ENCODE measurements around the gene U2AF1L4. TPM values are rescaled to one million over a fixed set of nuclear protein-coding genes. Genes with fewer than 3 reads are reported as not detected.

U2AF1L4 gene
- total RNA-seq, 2 experiments from 2014 or later, result 16.1 to 35.2 TPM

DNA sequence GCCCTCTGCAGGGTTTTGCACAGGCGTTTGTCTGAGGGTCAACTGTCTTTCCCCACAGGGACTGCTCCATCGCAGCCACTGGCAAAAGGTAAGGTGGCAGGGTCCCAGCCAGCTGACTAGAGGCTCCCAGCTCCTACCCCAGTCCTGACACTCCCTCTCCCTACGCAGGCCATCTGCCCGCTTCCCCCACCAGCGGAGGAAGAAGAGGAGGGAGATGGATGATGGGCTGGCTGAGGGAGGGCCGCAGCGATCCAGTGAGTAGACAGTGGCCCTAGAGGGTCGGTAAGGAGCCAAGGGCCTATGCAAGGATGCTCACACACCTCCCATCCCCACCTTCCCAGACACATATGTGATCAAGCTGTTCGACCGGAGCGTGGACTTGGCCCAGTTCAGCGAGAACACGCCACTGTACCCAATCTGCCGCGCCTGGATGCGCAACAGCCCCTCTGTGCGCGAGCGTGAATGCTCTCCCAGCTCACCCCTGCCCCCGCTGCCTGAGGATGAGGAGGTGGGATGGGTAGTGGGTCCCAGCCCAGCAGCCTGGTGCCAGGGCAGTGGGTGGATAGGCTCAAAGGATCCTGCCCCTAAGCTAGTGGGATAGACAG, 7.6 kb upstream of the U2AF1L4 start:
- intact Hi-C loops (cut with micrococcal nuclease; ENCODE audit: unreplicated experiment), result no loop called here
- no peak for DNase-seq (ENCODE audit: low spot score)
- ChIA-PET POLR2A (no interaction called here), CTCF (ENCODE audit: unreplicated experiment) (no interaction called here)
- H3K9me2 ChIP-seq (ENCODE audit: insufficient read depth, low read length), result no peaks in the 10 kb centered on the region
- H4K20me1 ChIP-seq (ENCODE audit: insufficient read depth, low read length), result no peaks in the 10 kb centered on the region
- no peaks in the 10 kb centered on the region for H3K9me3 ChIP-seq (ENCODE audit: low read length)
- no peak overlapping the region for H3K4me2 ChIP-seq (ENCODE audit: low read length)
- no peak overlapping the region for H3K27ac ChIP-seq (ENCODE audit: low read depth, low read length, poor library complexity, severe bottlenecking)
- H3K4me3 ChIP-seq (ENCODE audit: low read depth, low read length, poor library complexity, severe bottlenecking), result no peak overlapping the region
- BruUV-seq (replicated peaks), result no TSS peak
- no peaks in the 10 kb centered on the region for H3K36me3 ChIP-seq (ENCODE audit: insufficient read depth, low read length)
- TF ChIP-seq EZH2phosphoT487 (IDR thresholded peaks at IDR 0.05; ENCODE audit: borderline replicate concordance, low read depth, low read length), result no peak
- TF ChIP-seq, protein P1, sequence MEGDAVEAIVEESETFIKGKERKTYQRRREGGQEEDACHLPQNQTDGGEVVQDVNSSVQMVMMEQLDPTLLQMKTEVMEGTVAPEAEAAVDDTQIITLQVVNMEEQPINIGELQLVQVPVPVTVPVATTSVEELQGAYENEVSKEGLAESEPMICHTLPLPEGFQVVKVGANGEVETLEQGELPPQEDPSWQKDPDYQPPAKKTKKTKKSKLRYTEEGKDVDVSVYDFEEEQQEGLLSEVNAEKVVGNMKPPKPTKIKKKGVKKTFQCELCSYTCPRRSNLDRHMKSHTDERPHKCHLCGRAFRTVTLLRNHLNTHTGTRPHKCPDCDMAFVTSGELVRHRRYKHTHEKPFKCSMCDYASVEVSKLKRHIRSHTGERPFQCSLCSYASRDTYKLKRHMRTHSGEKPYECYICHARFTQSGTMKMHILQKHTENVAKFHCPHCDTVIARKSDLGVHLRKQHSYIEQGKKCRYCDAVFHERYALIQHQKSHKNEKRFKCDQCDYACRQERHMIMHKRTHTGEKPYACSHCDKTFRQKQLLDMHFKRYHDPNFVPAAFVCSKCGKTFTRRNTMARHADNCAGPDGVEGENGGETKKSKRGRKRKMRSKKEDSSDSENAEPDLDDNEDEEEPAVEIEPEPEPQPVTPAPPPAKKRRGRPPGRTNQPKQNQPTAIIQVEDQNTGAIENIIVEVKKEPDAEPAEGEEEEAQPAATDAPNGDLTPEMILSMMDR (conservative IDR thresholded peaks at IDR 0.05; ENCODE audit: low read length), result no peak
- no peaks in the 10 kb centered on the region for H3K79me2 ChIP-seq (ENCODE audit: insufficient read depth, low read depth, low read length)
- peaks cover 15% of the 10 kb centered on the region for H3K4me1 ChIP-seq (ENCODE audit: insufficient read depth, low read length, poor library complexity, severe bottlenecking)
- H2AFZ ChIP-seq (ENCODE audit: low read length), result no peak overlapping the region

DNA sequence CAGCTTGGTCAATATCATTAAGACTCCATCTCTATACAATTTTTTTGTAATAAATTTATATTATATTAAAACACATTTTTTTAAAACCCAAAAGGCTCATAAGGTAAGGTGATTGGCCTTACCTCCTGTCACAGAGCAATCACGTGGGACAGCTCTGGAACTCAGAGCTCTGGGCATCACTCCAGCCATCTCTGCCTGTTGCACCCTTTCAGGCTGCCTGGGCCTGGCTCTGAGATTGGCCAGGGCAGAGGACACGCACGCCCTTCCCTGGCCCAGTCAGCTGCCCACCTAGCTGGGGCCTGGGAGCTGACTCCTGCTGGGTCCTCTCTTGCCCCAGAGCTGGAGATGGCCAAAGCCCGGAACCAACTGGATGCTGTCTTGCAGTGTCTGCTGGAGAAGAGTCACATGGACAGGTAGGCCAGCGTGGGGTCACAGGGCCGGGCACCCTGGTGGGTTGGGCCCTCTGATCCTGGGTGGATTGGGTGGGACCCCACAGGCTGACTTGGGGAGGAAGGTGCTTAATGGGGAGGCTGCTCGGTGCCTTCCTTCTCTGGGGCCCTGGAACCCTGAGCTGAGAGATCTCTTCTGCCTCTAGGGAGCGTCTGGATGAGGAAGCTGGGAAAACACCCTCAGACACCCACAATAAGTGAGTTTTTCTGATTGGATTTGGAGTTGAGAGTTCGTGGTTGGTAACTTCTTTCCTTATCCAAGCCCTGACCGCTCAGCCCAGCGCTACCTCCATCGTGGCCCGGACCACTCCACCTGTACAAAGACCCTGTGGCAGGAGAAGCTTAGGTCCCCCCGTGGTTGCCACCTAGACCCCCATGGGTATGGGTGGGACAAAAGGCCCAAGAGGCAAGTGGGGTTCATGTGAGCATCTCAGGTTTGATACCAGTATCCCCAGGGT, 6.9 kb upstream of the U2AF1L4 start:
- H3K27ac ChIP-seq (ENCODE audit: low read depth, low read length, poor library complexity, severe bottlenecking), result no peak overlapping the region
- peaks cover 17% of the 10 kb centered on the region for H3K4me1 ChIP-seq (ENCODE audit: insufficient read depth, low read length, poor library complexity, severe bottlenecking)
- intact Hi-C loops (cut with micrococcal nuclease; ENCODE audit: unreplicated experiment), result no loop called here
- POLR2A ChIA-PET, result no interaction called here
- no peaks in the 10 kb centered on the region for H3K9me2 ChIP-seq (ENCODE audit: insufficient read depth, low read length)
- TF ChIP-seq, protein P1 (conservative IDR thresholded peaks at IDR 0.05; ENCODE audit: low read length), result no peak
- no peak for TF ChIP-seq EZH2phosphoT487 (IDR thresholded peaks at IDR 0.05; ENCODE audit: borderline replicate concordance, low read depth, low read length)
- H2AFZ ChIP-seq (ENCODE audit: low read length), result no peak overlapping the region
- H3K9me3 ChIP-seq (ENCODE audit: low read length), result no peaks in the 10 kb centered on the region
- peaks cover 5% of the 10 kb centered on the region; the same call in 1 of the 2 replicates for H3K79me2 ChIP-seq (ENCODE audit: insufficient read depth, low read depth, low read length)
- no TSS peak for BruUV-seq (replicated peaks)
- H4K20me1 ChIP-seq (ENCODE audit: insufficient read depth, low read length), result no peaks in the 10 kb centered on the region
- H3K36me3 ChIP-seq (ENCODE audit: insufficient read depth, low read length), result no peaks in the 10 kb centered on the region; the same call in 1 of the 2 replicates
- H3K4me3 ChIP-seq (ENCODE audit: low read depth, low read length, poor library complexity, severe bottlenecking), result no peak overlapping the region
- CTCF ChIA-PET (ENCODE audit: unreplicated experiment), result no interaction called here
- no peak for DNase-seq (ENCODE audit: low spot score)
- no peak overlapping the region for H3K4me2 ChIP-seq (ENCODE audit: low read length)

DNA sequence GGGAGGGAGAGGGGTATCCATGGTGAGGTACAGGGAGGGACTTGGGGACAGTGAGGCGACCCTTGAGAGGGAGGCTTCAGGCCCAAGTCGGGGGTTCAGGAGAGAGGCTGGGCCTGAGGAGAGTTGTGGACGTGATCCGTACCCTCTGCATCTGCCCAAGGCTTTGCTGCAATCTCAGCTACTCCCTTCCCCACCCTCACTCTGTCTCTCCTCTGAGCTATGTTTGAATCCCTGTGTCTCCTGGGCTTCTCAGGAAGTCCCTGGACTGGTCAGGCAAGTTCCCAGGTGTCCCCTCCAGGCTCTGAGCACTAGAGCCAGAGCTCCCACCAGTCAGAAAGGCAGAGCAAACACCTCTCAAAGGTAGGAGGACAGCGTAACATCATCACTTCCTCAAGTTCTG, 4.9 kb upstream of the U2AF1L4 start:
- no TSS peak for BruUV-seq (replicated peaks)

More for the DNA sequence above, 4.9 kb upstream of the U2AF1L4 start:
- Histone ChIP-seq H4K20me1 (ENCODE audit: insufficient read depth, low read length) (no peaks in the 10 kb centered on the region), H3K79me2 (ENCODE audit: insufficient read depth, low read depth, low read length) (peaks cover 14% of the 10 kb centered on the region; the same call in 1 of the 2 replicates), H2AFZ (ENCODE audit: low read length) (no peak overlapping the region), H3K36me3 (ENCODE audit: insufficient read depth, low read length) (no peaks in the 10 kb centered on the region; the same call in 1 of the 2 replicates), H3K9me2 (ENCODE audit: insufficient read depth, low read length) (no peaks in the 10 kb centered on the region), H3K9me3 (ENCODE audit: low read length) (no peaks in the 10 kb centered on the region), H3K4me1 (ENCODE audit: insufficient read depth, low read length, poor library complexity, severe bottlenecking) (peaks cover 25% of the 10 kb centered on the region), H3K4me2 (ENCODE audit: low read length) (no peak overlapping the region), H3K4me3 (ENCODE audit: low read depth, low read length, poor library complexity, severe bottlenecking) (no peak overlapping the region), H3K27ac (ENCODE audit: low read depth, low read length, poor library complexity, severe bottlenecking) (no peak overlapping the region)
- POLR2A ChIA-PET, result no interaction called here
- CTCF ChIA-PET (ENCODE audit: unreplicated experiment), result no interaction called here
- intact Hi-C loops (cut with micrococcal nuclease; ENCODE audit: unreplicated experiment), result no loop called here
- no peak for DNase-seq (ENCODE audit: low spot score)
- TF ChIP-seq EZH2phosphoT487 (IDR thresholded peaks at IDR 0.05; ENCODE audit: borderline replicate concordance, low read depth, low read length), result no peak
- TF ChIP-seq, protein P1 (conservative IDR thresholded peaks at IDR 0.05; ENCODE audit: low read length), result no peak

Data from OCI-LY7 (cell line).